Activated CD8-positive, alpha-beta memory T cell treated with anti-CD3 and anti-CD28 coated beads, Interleukin-2, amount 50 U/mL, for 1 hour (primary cell): ENCODE data around the gene MYH11.
"Not testable (repeated sequence)": the region's sequence is repeated elsewhere in the genome, so short reads cannot be mapped to it uniquely, and the experiment has no call there.

Experiments used
- DNase-seq: peaks from one replicate; pipeline ENCODE4 v3.0.0-alpha.2; 2020; ENCODE audit errors: extremely low read depth

The MYH11 gene

GRCh38 chr16:15716694-15717447, 140.0 kb downstream of the MYH11 start:
- no peak for DNase-seq

GRCh38 chr16:15715221-15715620, 141.6 kb downstream of the MYH11 start:
- no peak for DNase-seq

GRCh38 chr16:15714393-15715172, 142.2 kb downstream of the MYH11 start:
- DNase-seq, result no peak

GRCh38 chr16:15708997-15709396, 147.8 kb downstream of the MYH11 start:
- no peak for DNase-seq

- no peak for DNase-seq
Measured at GRCh38 chr16:15708096-15708495, 148.7 kb downstream of the MYH11 start.

GRCh38 chr16:15707332-15707731, 149.5 kb downstream of the MYH11 start:
- DNase-seq, result no peak

GRCh38 chr16:15705064-15705565, 151.7 kb downstream of the MYH11 start:
- DNase-seq, result no peak

GRCh38 chr16:15704545-15704987, 152.3 kb downstream of the MYH11 start:
- peak; percentile 40 for DNase-seq

- no peak for DNase-seq
Measured at GRCh38 chr16:15703029-15703736, 153.6 kb downstream of the MYH11 start.

- DNase-seq, result no peak
Measured at GRCh38 chr16:15701975-15702970, 154.6 kb downstream of the MYH11 start.

GRCh38 chr16:15701367-15701766, 155.5 kb downstream of the MYH11 start:
- no peak for DNase-seq

GRCh38 chr16:15699819-15700218, 157.0 kb downstream of the MYH11 start:
- no peak for DNase-seq

GRCh38 chr16:15694499-15694898, 162.3 kb downstream of the MYH11 start:
- no peak for DNase-seq

- DNase-seq, result not testable (repeated sequence)
Measured at GRCh38 chr16:15692508-15692907, 164.3 kb downstream of the MYH11 start.

- no peak for DNase-seq
Measured at GRCh38 chr16:15691046-15691445, 165.8 kb downstream of the MYH11 start.

- no peak for DNase-seq
Measured at GRCh38 chr16:15690296-15690695, 166.5 kb downstream of the MYH11 start.

- DNase-seq, result no peak
Measured at GRCh38 chr16:15689290-15689689, 167.5 kb downstream of the MYH11 start.

GRCh38 chr16:15686287-15686686, 170.5 kb downstream of the MYH11 start:
- DNase-seq, result no peak

GRCh38 chr16:15682105-15682570, 174.7 kb downstream of the MYH11 start:
- DNase-seq, result no peak

GRCh38 chr16:15677447-15677846, 179.4 kb downstream of the MYH11 start:
- no peak for DNase-seq

- no peak for DNase-seq
Measured at GRCh38 chr16:15676506-15676905, 180.3 kb downstream of the MYH11 start.
